Kidney (tissue), 14 donors: ENCODE measurements around the gene TMEM184C. TPM values are rescaled to one million over a fixed set of nuclear protein-coding genes. Genes with fewer than 3 reads are reported as not detected.
A peak's percentile ranks its signal among the peaks of the same experiment; 100 is the strongest.

ENCODE experiments used
- DNase-seq, 5 donors: peaks; one replicate each; pipeline ENCODE4 v3.0.0-alpha.2; 2013 to 2020
- FAIRE-seq: peaks from 2 replicates; lab custom pipeline; 2012; peaks lifted over from hg19 to GRCh38; lab: Jason Lieb, UNC
- H3K27ac ChIP-seq, 2 donors: one replicate each; pipeline ENCODE4 v1.7.0; 2013; ENCODE audit warnings: low read depth in 2 of 2, low read length in 2 of 2, inconsistent platforms in 1 of 2
- H3K27me3 ChIP-seq: one replicate; pipeline ENCODE4 v1.7.1; 2013; ENCODE audit warnings: low read length, inconsistent platforms; ENCODE audit not compliant: control insufficient read depth, insufficient read depth
- H3K36me3 ChIP-seq, 3 donors: one replicate each; pipeline versions ENCODE4 v1.7.0 to v1.7.1; 2013; ENCODE audit warnings: low read length in 3 of 3, control low read depth in 1 of 3, inconsistent platforms in 1 of 3; ENCODE audit not compliant: insufficient read depth in 3 of 3, control insufficient read depth in 2 of 3
- H3K4me1 ChIP-seq, 3 donors: one replicate each; pipeline versions ENCODE4 v1.7.0 to v1.7.1; 2013; ENCODE audit warnings: low read length in 3 of 3, inconsistent platforms in 1 of 3, low read depth in 1 of 3; ENCODE audit not compliant: control insufficient read depth in 2 of 3, insufficient read depth in 2 of 3
- H3K4me3 ChIP-seq, 3 donors: one replicate each; pipeline versions ENCODE4 v1.7.0 to v1.8.1; 2013; ENCODE audit warnings: low read length in 3 of 3, control low read depth in 1 of 3, inconsistent platforms in 1 of 3
- H3K9ac ChIP-seq, 3 donors: one replicate each; pipeline versions ENCODE4 v1.7.0 to v1.7.1; 2013; ENCODE audit warnings: low read length in 3 of 3, control low read depth in 1 of 3, inconsistent platforms in 1 of 3
- H3K9me3 ChIP-seq, 3 donors: one replicate each; pipeline versions ENCODE4 v1.7.0 to v1.7.1; 2013; ENCODE audit warnings: low read length in 3 of 3, control low read depth in 1 of 3, inconsistent platforms in 1 of 3; ENCODE audit not compliant: control insufficient read depth in 2 of 3, insufficient read depth in 1 of 3
- CTCF ChIP-seq: IDR thresholded peaks from 3 replicates; pipeline ENCODE4 v1.5.1; 2012; ENCODE audit warnings: mild to moderate bottlenecking, moderate library complexity, borderline replicate concordance; ENCODE audit not compliant: insufficient read depth; ENCODE audit errors: extremely low read depth
- intact Hi-C: fragments of 100-400 bp; cut with DNase I; formaldehyde crosslinking; loops from one replicate; pipeline ENCODE4 v1.11.1; 2022
- polyA plus RNA-seq: library from polyadenylated mRNA; stranded (reverse); fragments of 350-450 nt; fragmentation: Illumina TruSeq; extraction: RNeasy Lipid Tissue Mini Kit (QIAGEN cat#74804); gene quantifications from one replicate; pipeline ENCODE4 v1.2.3, GENCODE V29; 2014; ENCODE audit warnings: low read depth, low replicate concordance; ENCODE audit not compliant: insufficient read depth
- total RNA-seq: library from RNA; stranded (reverse); fragmentation: NEBNext Ultra II Directional; extraction: Animal tissue kit (Norgen Biotek cat#: 25700); gene quantifications from one replicate; pipeline ENCODE4 v1.2.1, GENCODE V29; 2021
- donor health status: control.
- donor health status: control.
- donor health status: control.
- donor health status: control.
- donor health status: control.
- donor health status: DM: yes; HTN: yes; CAD: no.
- donor health status: Normal renal cell carcinoma (clear cell type).

TMEM184C gene
- total and polyA plus RNA-seq, 2 donors from 2014 or later, result 16.2 to 33.7 TPM

- H3K27ac ChIP-seq, result no peak overlapping the region
- H3K4me3 ChIP-seq, result no peak overlapping the region
- FAIRE-seq (no peak), DNase-seq (no peak)
- TF ChIP-seq CTCF, result no peak
- no peaks in the 10 kb centered on the region for H3K9me3 ChIP-seq
- no peaks in the 10 kb centered on the region for H3K36me3 ChIP-seq
- peaks cover 0 to 4% (median 0%) of the 10 kb centered on the region in 3 donors for H3K4me1 ChIP-seq
- no peak overlapping the region for H3K9ac ChIP-seq
- H3K27me3 ChIP-seq, result no peaks in the 10 kb centered on the region
- intact Hi-C loops, result no loop called here
Measured at GRCh38 chr4:147599206-147599605, 18.0 kb upstream of the TMEM184C start.

DNA sequence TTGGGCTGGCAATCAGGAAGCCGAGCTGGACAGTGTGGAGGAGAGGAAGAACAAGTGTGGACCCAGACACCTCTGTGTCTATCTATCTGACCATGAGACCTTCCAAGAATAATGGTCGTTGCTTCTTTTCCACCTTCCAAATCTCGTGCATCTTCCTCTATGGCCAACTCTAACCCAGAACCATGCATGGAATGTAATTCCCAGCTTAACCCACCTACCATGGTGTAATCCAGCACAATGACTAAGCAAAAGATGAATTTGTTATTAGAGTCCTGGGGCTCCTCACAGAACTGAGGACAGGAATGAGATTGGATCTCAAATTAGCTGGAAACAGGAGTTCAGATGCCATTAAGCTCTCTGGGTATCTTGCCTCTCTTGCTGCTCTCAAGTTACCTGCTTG, 17.4 kb upstream of the TMEM184C start:
- FAIRE-seq (no peak), DNase-seq (peak in 1 of 5 donors; percentile 26)
- TF ChIP-seq CTCF, result no peak
- no peaks in the 10 kb centered on the region for H3K9me3 ChIP-seq
- intact Hi-C loops, result no loop called here
- H3K9ac ChIP-seq, result no peak overlapping the region
- H3K4me3 ChIP-seq, result no peak overlapping the region
- peaks cover 0 to 4% (median 0%) of the 10 kb centered on the region in 3 donors for H3K4me1 ChIP-seq
- H3K27ac ChIP-seq, result no peak overlapping the region
- no peaks in the 10 kb centered on the region for H3K27me3 ChIP-seq
- no peaks in the 10 kb centered on the region for H3K36me3 ChIP-seq

DNA sequence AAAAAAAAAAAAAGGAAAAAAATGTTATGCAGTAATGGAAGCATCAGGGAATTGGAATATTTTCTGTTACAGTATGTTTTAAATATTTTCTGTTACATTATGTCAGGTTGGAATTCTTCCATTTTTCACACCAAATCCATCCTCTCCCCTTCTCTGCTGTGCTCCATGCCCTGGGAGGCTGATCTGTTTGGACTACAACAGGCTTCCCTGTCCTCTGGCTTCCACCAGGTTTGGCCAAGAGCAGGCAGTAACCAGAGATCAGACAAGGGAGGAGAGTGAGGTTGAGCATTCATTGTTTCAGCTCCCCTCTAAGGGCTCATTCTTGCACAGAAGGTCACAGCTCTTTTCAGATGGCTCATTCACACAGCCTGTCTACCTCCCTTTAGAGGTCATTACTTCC, 11.7 kb upstream of the TMEM184C start:
- H3K27me3 ChIP-seq, result no peaks in the 10 kb centered on the region
- no peak for FAIRE-seq
- intact Hi-C loops, result no loop called here

More for the DNA sequence above, 11.7 kb upstream of the TMEM184C start:
- no peaks in the 10 kb centered on the region for H3K9me3 ChIP-seq
- H3K4me1 ChIP-seq, result no peaks in the 10 kb centered on the region
- H3K36me3 ChIP-seq, result no peaks in the 10 kb centered on the region
- TF ChIP-seq CTCF, result no peak
- no peak for DNase-seq
- H3K27ac ChIP-seq, result no peak overlapping the region
- H3K4me3 ChIP-seq, result no peak overlapping the region
- H3K9ac ChIP-seq, result no peak overlapping the region
